Heart left ventricle (tissue), 13 donors: ENCODE measurements around the gene RNF20.

Experiments used
- POLR2A ChIP-seq, 2 donors: fragments of 450-650 bp; IDR thresholded peaks; one replicate each; pipeline ENCODE4 v1.6.1; 2017; ENCODE audit warnings: antibody characterized with exemption in 2 of 2, mild to moderate bottlenecking in 2 of 2, moderate library complexity in 2 of 2
- TF ChIP-seq, protein P1 (sequence below), 12 donors: fragments of 200-600 bp; sonication (generic) in 4 of 12; IDR thresholded peaks; one replicate each; pipeline versions ENCODE4 v1.5.0 to v1.8.0; 2018 to 2022; ENCODE audit warnings: antibody characterized with exemption in 12 of 12, mild to moderate bottlenecking in 5 of 12
- donor health status: ischemic (EF 13 %, LVEDD 7.1; RV severe dilation, severe dysfunction).
- donor health status: DM: no; HTN: yes; CAD: no.
- donor health status: DM: no; HTN: no; CAD: no.
- donor health status: ischemic (EF 25% LVEDD 6.9; RV normal size, moderate dysfunction).
- donor health status: ischemic (EF 25% LVEDD 5.7; RV mildly dilated, moderate dysfunction).
- donor health status: ischemic (EF 35%, LVEDD 5.7; RV mildly dilated, moderate dysfunction).
- donor health status: nonischemic (EF 11% LVEDD 7.7; RV severe dilation, severe dysfunction).
- donor health status: DM: yes; HTN: yes; CAD: no.
- donor health status: PGD.
- donor health status: ischemic (EF 29% LVEDD 5.4; RV normal size, mild dysfunction).
- donor health status: nonischemic (EF 23%, LVEDD 6.1; RV moderate dilation, normal function).

GRCh38 chr9:101540069-101540468 lies 6.4 kb downstream of the RNF20 start:
- TF ChIP-seq, protein P1, sequence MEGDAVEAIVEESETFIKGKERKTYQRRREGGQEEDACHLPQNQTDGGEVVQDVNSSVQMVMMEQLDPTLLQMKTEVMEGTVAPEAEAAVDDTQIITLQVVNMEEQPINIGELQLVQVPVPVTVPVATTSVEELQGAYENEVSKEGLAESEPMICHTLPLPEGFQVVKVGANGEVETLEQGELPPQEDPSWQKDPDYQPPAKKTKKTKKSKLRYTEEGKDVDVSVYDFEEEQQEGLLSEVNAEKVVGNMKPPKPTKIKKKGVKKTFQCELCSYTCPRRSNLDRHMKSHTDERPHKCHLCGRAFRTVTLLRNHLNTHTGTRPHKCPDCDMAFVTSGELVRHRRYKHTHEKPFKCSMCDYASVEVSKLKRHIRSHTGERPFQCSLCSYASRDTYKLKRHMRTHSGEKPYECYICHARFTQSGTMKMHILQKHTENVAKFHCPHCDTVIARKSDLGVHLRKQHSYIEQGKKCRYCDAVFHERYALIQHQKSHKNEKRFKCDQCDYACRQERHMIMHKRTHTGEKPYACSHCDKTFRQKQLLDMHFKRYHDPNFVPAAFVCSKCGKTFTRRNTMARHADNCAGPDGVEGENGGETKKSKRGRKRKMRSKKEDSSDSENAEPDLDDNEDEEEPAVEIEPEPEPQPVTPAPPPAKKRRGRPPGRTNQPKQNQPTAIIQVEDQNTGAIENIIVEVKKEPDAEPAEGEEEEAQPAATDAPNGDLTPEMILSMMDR (IDR thresholded peaks at IDR 0.05), result no peak
- no peak for TF ChIP-seq POLR2A (IDR thresholded peaks at IDR 0.05)
